ENCODE data around the gene PTPRU. TPM values are rescaled to one million over a fixed set of nuclear protein-coding genes. Genes with fewer than 3 reads are reported as not detected.

PTPRU gene
- total and polyA plus RNA-seq, 4 donors, result 1.6 to 15.1 (median 6.0) TPM

- H3K4me3 ChIP-seq (ENCODE audit: low read depth in 1 of 3, low read length in 3 of 3), result no peak overlapping the region
- no peak overlapping the region for H3K27ac ChIP-seq (ENCODE audit: low read depth in 1 of 2, low read length in 2 of 2)
- no peaks in the 10 kb centered on the region for H3K27me3 ChIP-seq (ENCODE audit: control insufficient read depth in 4 of 4, insufficient read depth in 4 of 4, low read length in 3 of 4)
- no peaks in the 10 kb centered on the region for H3K4me1 ChIP-seq (ENCODE audit: control insufficient read depth in 4 of 4, insufficient read depth in 4 of 4, low read length in 3 of 4)
- WGBS, result 93% methylated on average over 2 of the region's 2 CpGs
- DNase-seq (ENCODE audit: low spot score), result no peak
- H3K9ac ChIP-seq (ENCODE audit: low read depth in 1 of 2, low read length in 2 of 2), result no peak overlapping the region
- no peaks in the 10 kb centered on the region for H3K9me3 ChIP-seq (ENCODE audit: control insufficient read depth in 4 of 4, low read length in 3 of 4)
- TF ChIP-seq HNF4A (conservative IDR thresholded peaks at IDR 0.05), result no peak
- no peak for TF ChIP-seq JUND (IDR thresholded peaks at IDR 0.05)
- TF ChIP-seq TAF1 (conservative IDR thresholded peaks at IDR 0.05), result no peak
- TF ChIP-seq NR2F2 (IDR thresholded peaks at IDR 0.05), result no peak
- TF ChIP-seq ZBTB33 (IDR thresholded peaks at IDR 0.05), result no peak
- no peak for TF ChIP-seq FOXA1 (IDR thresholded peaks at IDR 0.05)
- no peak for TF ChIP-seq GABPA (IDR thresholded peaks at IDR 0.05 in 1 of 2, conservative IDR thresholded peaks at IDR 0.05 in 1 of 2)
- TF ChIP-seq SP1 (IDR thresholded peaks at IDR 0.05), result no peak
- H3K36me3 ChIP-seq (ENCODE audit: control insufficient read depth in 4 of 4, insufficient read depth in 3 of 4, low read depth in 1 of 4, low read length in 3 of 4), result peaks cover under 1 to 31% (median 12%) of the 10 kb centered on the region in 4 donors
Measured at GRCh38 chr1:29217633-29218032, 18.7 kb upstream of the PTPRU start.

- Histone ChIP-seq H3K9ac (ENCODE audit: low read depth in 1 of 2, low read length in 2 of 2) (no peak overlapping the region), H3K4me3 (ENCODE audit: low read depth in 1 of 3, low read length in 3 of 3) (no peak overlapping the region), H3K36me3 (ENCODE audit: control insufficient read depth in 4 of 4, insufficient read depth in 3 of 4, low read depth in 1 of 4, low read length in 3 of 4) (peaks cover 0 to 28% (median 11%) of the 10 kb centered on the region in 4 donors), H3K4me1 (ENCODE audit: control insufficient read depth in 4 of 4, insufficient read depth in 4 of 4, low read length in 3 of 4) (no peaks in the 10 kb centered on the region), H3K27ac (ENCODE audit: low read depth in 1 of 2, low read length in 2 of 2) (no peak overlapping the region), H3K9me3 (ENCODE audit: control insufficient read depth in 4 of 4, low read length in 3 of 4) (no peaks in the 10 kb centered on the region), H3K27me3 (ENCODE audit: control insufficient read depth in 4 of 4, insufficient read depth in 4 of 4, low read length in 3 of 4) (no peaks in the 10 kb centered on the region)
- TF ChIP-seq ATF3 (IDR thresholded peaks at IDR 0.05) (no peak), RAD21 (IDR thresholded peaks at IDR 0.05) (no peak), SP1 (IDR thresholded peaks at IDR 0.05) (no peak), HNF4G (IDR thresholded peaks at IDR 0.05) (no peak), ZBTB33 (IDR thresholded peaks at IDR 0.05) (no peak), RXRA (IDR thresholded peaks at IDR 0.05) (no peak), FOXA2 (IDR thresholded peaks at IDR 0.05) (no peak), CTCF (IDR thresholded peaks at IDR 0.05; ENCODE audit: low read depth, low read length, missing input control) (no peak), EGR1 (IDR thresholded peaks at IDR 0.05; ENCODE audit: low read depth in 2 of 2) (no peak), JUND (IDR thresholded peaks at IDR 0.05) (no peak), TAF1 (conservative IDR thresholded peaks at IDR 0.05) (no peak), FOXA1 (IDR thresholded peaks at IDR 0.05) (no peak), YY1 (IDR thresholded peaks at IDR 0.05) (no peak), GABPA (IDR thresholded peaks at IDR 0.05 in 1 of 2, conservative IDR thresholded peaks at IDR 0.05 in 1 of 2) (no peak), HNF4A (conservative IDR thresholded peaks at IDR 0.05) (no peak)
- 90% methylated on average over 2 of the region's 2 CpGs for WGBS
- no peak for DNase-seq (ENCODE audit: low spot score)
Measured at GRCh38 chr1:29218223-29218622, 18.1 kb upstream of the PTPRU start.
